ENCODE measurements around the gene CCL28. TPM values are rescaled to one million over a fixed set of nuclear protein-coding genes. Genes with fewer than 3 reads are reported as not detected.

Gene CCL28
- total RNA-seq, 1 experiment from 2014 or later = not detected

DNA sequence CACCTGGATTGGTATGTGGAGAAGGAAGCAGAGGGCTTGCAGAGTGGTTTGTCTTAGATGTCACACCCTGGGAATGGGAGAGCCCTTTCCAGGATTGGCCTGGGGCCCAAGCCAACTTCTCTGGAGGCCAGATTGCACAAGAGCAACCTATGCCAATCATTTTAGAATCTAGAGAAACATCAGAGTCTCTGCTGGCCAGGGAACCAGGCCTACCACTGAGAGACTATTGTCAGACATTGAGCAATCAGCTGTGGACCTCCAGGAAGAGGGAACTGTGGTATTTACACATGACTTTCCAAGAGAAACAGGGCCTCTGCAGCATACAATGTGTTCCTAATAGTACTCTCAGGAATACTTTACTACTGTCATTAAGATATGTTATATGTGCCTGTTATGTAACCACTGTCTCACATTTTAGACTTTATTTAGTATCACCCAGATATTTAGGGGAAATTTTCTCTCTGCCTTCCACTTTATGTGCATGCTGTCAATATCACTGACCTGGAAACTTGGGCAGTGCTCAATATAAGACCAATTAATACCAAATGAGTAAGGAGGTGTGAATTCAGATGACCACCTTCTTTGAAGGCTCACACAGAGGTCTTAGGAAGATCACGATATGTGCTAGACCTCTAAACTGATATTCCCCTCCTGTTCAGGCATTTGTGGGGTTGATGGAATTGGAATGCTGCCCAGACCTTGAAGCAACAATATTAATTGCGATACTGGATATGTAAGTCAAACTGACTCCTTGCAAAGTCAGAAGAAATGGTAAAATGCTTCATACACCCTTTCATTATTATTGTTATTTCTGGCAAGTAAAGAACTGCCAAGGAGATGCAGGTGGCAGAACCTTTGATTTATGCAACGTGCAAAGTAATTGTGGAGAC lies 20.5 kb upstream of the CCL28 start:
- no peak overlapping the region for H3K23ac ChIP-seq (ENCODE audit: insufficient read length, low read depth, low read length)
- no peaks in the 10 kb centered on the region for H3K79me2 ChIP-seq (ENCODE audit: insufficient read depth, low read length)
- no peaks in the 10 kb centered on the region for H4K20me1 ChIP-seq (ENCODE audit: control insufficient read depth, insufficient read depth, insufficient read length)
- no peak overlapping the region for H2BK120ac ChIP-seq (ENCODE audit: low read depth, low read length, poor library complexity, severe bottlenecking)
- no peak overlapping the region for H3K18ac ChIP-seq (ENCODE audit: insufficient read length, low read depth, low read length)
- DNase-seq = no peak
- Mint-ChIP-seq H3K36me3 (ENCODE audit: insufficient read depth in 1 of 3, low read depth in 3 of 3) (no peaks in the 10 kb centered on the region), H3K4me1 (peaks cover 7 to 9% of the 10 kb centered on the region in 2 experiments; a peak in 3 of 4 replicates), H3K9me3 (no peaks in the 10 kb centered on the region; a peak in 1 of 5 replicates), H3K27ac (no peak overlapping the region), H3K4me3 (no peak overlapping the region), H3K27me3 (ENCODE audit: low read depth) (no peaks in the 10 kb centered on the region)
- no peak overlapping the region for H2BK20ac ChIP-seq (ENCODE audit: low read depth, low read length, poor library complexity, severe bottlenecking)
- H3K4me2 ChIP-seq (ENCODE audit: insufficient read depth, insufficient read length, low read length) = no peak overlapping the region
- TF ChIP-seq, protein P1, sequence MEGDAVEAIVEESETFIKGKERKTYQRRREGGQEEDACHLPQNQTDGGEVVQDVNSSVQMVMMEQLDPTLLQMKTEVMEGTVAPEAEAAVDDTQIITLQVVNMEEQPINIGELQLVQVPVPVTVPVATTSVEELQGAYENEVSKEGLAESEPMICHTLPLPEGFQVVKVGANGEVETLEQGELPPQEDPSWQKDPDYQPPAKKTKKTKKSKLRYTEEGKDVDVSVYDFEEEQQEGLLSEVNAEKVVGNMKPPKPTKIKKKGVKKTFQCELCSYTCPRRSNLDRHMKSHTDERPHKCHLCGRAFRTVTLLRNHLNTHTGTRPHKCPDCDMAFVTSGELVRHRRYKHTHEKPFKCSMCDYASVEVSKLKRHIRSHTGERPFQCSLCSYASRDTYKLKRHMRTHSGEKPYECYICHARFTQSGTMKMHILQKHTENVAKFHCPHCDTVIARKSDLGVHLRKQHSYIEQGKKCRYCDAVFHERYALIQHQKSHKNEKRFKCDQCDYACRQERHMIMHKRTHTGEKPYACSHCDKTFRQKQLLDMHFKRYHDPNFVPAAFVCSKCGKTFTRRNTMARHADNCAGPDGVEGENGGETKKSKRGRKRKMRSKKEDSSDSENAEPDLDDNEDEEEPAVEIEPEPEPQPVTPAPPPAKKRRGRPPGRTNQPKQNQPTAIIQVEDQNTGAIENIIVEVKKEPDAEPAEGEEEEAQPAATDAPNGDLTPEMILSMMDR (conservative IDR thresholded peaks at IDR 0.05) = no peak
- WGBS (ENCODE audit: extremely low coverage, insufficient read length, low lambda C conversion rate) = no CpG with 5 or more reads among the region's 3 CpGs
- H3K4ac ChIP-seq (ENCODE audit: low read depth, low read length) = no peak overlapping the region
- no peaks in the 10 kb centered on the region for H3K79me1 ChIP-seq (ENCODE audit: insufficient read depth, low read depth, low read length, poor library complexity, severe bottlenecking)
- H2BK5ac ChIP-seq (ENCODE audit: insufficient read length, low read length) = no peak overlapping the region
- no peak overlapping the region for H4K5ac ChIP-seq (ENCODE audit: insufficient read length, low read depth, low read length)
- H3K27ac ChIP-seq (ENCODE audit: insufficient read length, low read depth, low read length) = no peak overlapping the region
- H3K23me2 ChIP-seq (ENCODE audit: insufficient read length, low read depth, low read length, poor library complexity, severe bottlenecking) = no peaks in the 10 kb centered on the region
- no peaks in the 10 kb centered on the region for H3K27me3 ChIP-seq (ENCODE audit: insufficient read depth, low read length)
- H3K9ac ChIP-seq (ENCODE audit: extremely low read depth, insufficient read length, low read length) = no peak overlapping the region
- H3K14ac ChIP-seq (ENCODE audit: insufficient read depth, low read length) = no peak overlapping the region
- H3K56ac ChIP-seq (ENCODE audit: insufficient read length, low read depth, low read length) = no peak overlapping the region
- no peak overlapping the region for H4K8ac ChIP-seq (replicated peaks; ENCODE audit: insufficient read length, low read depth, low read length)
- no peak overlapping the region for H2AK5ac ChIP-seq (ENCODE audit: insufficient read length, low read length)
- H2AFZ ChIP-seq (ENCODE audit: low read length) = no peak overlapping the region
- H3T11ph ChIP-seq (ENCODE audit: low read length) = no peak overlapping the region
- no peaks in the 10 kb centered on the region for H3K9me3 ChIP-seq (ENCODE audit: control insufficient read depth, low read depth, low read length)
- no peak overlapping the region for H4K91ac ChIP-seq (ENCODE audit: insufficient read length, low read depth, low read length)
- no peaks in the 10 kb centered on the region; the same call in 1 of the 2 replicates for H3K4me1 ChIP-seq (ENCODE audit: insufficient read depth, low read length)
- H2BK12ac ChIP-seq (ENCODE audit: insufficient read length, low read depth, low read length) = no peak overlapping the region
- no peak overlapping the region for H2BK15ac ChIP-seq (ENCODE audit: low read depth, low read length)

Data from H9 (cell line).